MCF 10A (cell line): Measurements from ENCODE around the gene DOCK8. TPM values are rescaled to one million over a fixed set of nuclear protein-coding genes. Genes with fewer than 3 reads are reported as not detected.

Experiments used
- BruUV-seq: library from RNA; stranded (reverse); fragments of 400-500 nt; replicated peaks from 2 replicates; lab custom pipeline; 2021; lab: Mats Ljungman, UMichigan
- CTCF ChIA-PET: fragments of 300-600 bp; sonication (Branson Sonifier 250); formaldehyde crosslinking; extraction: SDS; loops from one replicate; lab custom pipeline; 2021; ENCODE audit warnings: antibody characterized with exemption, inconsistent platforms; lab: Yijun Ruan, JAX
- POLR2A ChIA-PET: fragments of 300-600, 350-650 bp; sonication (Branson Sonifier 250); formaldehyde crosslinking; extraction: SDS; loops from one replicate; lab custom pipeline; 2020; ENCODE audit warnings: antibody characterized with exemption, inconsistent platforms; lab: Yijun Ruan, JAX
- DNase-seq: peaks from one replicate; pipeline ENCODE4 v3.0.0-alpha.2; 2018; ENCODE audit not compliant: unreplicated experiment
- H3K27ac Mint-ChIP-seq: one replicate; pipeline ENCODE4 v1.8.0; 2022; ENCODE audit warnings: mild to moderate bottlenecking, low read depth, mixed read lengths; ENCODE audit not compliant: unreplicated experiment
- H3K27me3 Mint-ChIP-seq: one replicate; pipeline ENCODE4 v1.8.0; 2022; ENCODE audit warnings: mixed read lengths; ENCODE audit not compliant: insufficient read depth, unreplicated experiment
- H3K36me3 Mint-ChIP-seq: one replicate; pipeline ENCODE4 v1.8.0; 2022; ENCODE audit warnings: mild to moderate bottlenecking, moderate library complexity, mixed read lengths; ENCODE audit not compliant: insufficient read depth, unreplicated experiment
- H3K4me1 Mint-ChIP-seq: one replicate; pipeline ENCODE4 v1.8.0; 2022; ENCODE audit warnings: mixed read lengths; ENCODE audit not compliant: insufficient read depth, unreplicated experiment
- H3K4me3 Mint-ChIP-seq: one replicate; pipeline ENCODE4 v1.8.0; 2022; ENCODE audit warnings: mild to moderate bottlenecking, moderate library complexity, mixed read lengths; ENCODE audit not compliant: unreplicated experiment
- H3K9me3 Mint-ChIP-seq: one replicate; pipeline ENCODE4 v1.8.0; 2022; ENCODE audit warnings: mixed read lengths; ENCODE audit not compliant: unreplicated experiment
- CTCF ChIP-seq: fragments of 200-600 bp; IDR thresholded peaks from one replicate; pipeline ENCODE4 v1.8.0; 2022; ENCODE audit warnings: antibody characterized with exemption, mild to moderate bottlenecking; ENCODE audit not compliant: unreplicated experiment
- intact Hi-C: fragments of 100-400 bp; cut with micrococcal nuclease; formaldehyde crosslinking; loops from 2 replicates; pipeline ENCODE4 v1.14.1; 2022
- total RNA-seq: library from RNA; stranded (reverse); gene quantifications from 2 replicates; pipeline ENCODE4 v1.2.3, GENCODE V29; 2022

DOCK8 gene
- total RNA-seq, 1 experiment from 2014 or later, result 5.2 TPM

GRCh38 chr9:468766-469426 lies 254.2 kb downstream of the DOCK8 start:
- Mint-ChIP-seq H3K27ac (no peak overlapping the region), H3K4me3 (peak overlapping the region; percentile 87), H3K36me3 (peaks cover 12% of the 10 kb centered on the region), H3K4me1 (peaks cover 22% of the 10 kb centered on the region), H3K9me3 (no peaks in the 10 kb centered on the region), H3K27me3 (no peaks in the 10 kb centered on the region)
- CTCF ChIA-PET, result no interaction called here
- TF ChIP-seq CTCF, result no peak
- BruUV-seq, result no TSS peak
- intact Hi-C loops, result no loop called here
- no peak for DNase-seq
- POLR2A ChIA-PET, result interaction anchor here (1.0 to 8.3 kb wide), 4 partner anchors 23 to 49 kb away, joined by 3 to 76 read pairs (median 5); partner anchors contain the start of gene KANK1

- Mint-ChIP-seq H3K27ac (peak overlapping the region; percentile 86), H3K27me3 (no peaks in the 10 kb centered on the region), H3K4me3 (peak overlapping the region; percentile 87), H3K9me3 (no peaks in the 10 kb centered on the region), H3K4me1 (peaks cover 22% of the 10 kb centered on the region), H3K36me3 (peaks cover 5% of the 10 kb centered on the region)
- peak; percentile 91 for DNase-seq
- intact Hi-C loops, result no loop called here
- CTCF ChIA-PET, result interaction anchor here (0.5 to 1.7 kb wide), 7 partner anchors 9 to 535 kb away, joined by 3 to 7 read pairs (median 5); no protein-coding TSS in a partner anchor
- no TSS peak for BruUV-seq
- no peak for TF ChIP-seq CTCF
- POLR2A ChIA-PET, result interaction anchor here (0.6 to 8.3 kb wide), 20 partner anchors 9 to 563 kb away, joined by 3 to 76 read pairs (median 4); partner anchors contain the start of gene KANK1
Measured at GRCh38 chr9:469672-470551, 255.2 kb downstream of the DOCK8 start.

- Mint-ChIP-seq H3K4me3 (peak overlapping the region; percentile 87), H3K27ac (peak overlapping the region; percentile 86), H3K36me3 (peaks cover 4% of the 10 kb centered on the region), H3K4me1 (peaks cover 22% of the 10 kb centered on the region), H3K27me3 (no peaks in the 10 kb centered on the region), H3K9me3 (no peaks in the 10 kb centered on the region)
- intact Hi-C loops, result no loop called here
- TSS peak; percentile 75 for BruUV-seq
- TF ChIP-seq CTCF, result no peak
- CTCF ChIA-PET, result interaction anchor here (0.5 to 1.7 kb wide), 11 partner anchors 8 to 534 kb away, joined by 3 to 7 read pairs (median 5); no protein-coding TSS in a partner anchor
- peak; percentile 40 for DNase-seq
- POLR2A ChIA-PET, result interaction anchor here (0.6 to 8.3 kb wide), 22 partner anchors 9 to 562 kb away, joined by 3 to 76 read pairs (median 4); partner anchors contain the start of gene KANK1
Measured at GRCh38 chr9:470552-471194, 256.0 kb downstream of the DOCK8 start.
